ENCODE data around the gene ELF4.

ELF4 gene

DNA sequence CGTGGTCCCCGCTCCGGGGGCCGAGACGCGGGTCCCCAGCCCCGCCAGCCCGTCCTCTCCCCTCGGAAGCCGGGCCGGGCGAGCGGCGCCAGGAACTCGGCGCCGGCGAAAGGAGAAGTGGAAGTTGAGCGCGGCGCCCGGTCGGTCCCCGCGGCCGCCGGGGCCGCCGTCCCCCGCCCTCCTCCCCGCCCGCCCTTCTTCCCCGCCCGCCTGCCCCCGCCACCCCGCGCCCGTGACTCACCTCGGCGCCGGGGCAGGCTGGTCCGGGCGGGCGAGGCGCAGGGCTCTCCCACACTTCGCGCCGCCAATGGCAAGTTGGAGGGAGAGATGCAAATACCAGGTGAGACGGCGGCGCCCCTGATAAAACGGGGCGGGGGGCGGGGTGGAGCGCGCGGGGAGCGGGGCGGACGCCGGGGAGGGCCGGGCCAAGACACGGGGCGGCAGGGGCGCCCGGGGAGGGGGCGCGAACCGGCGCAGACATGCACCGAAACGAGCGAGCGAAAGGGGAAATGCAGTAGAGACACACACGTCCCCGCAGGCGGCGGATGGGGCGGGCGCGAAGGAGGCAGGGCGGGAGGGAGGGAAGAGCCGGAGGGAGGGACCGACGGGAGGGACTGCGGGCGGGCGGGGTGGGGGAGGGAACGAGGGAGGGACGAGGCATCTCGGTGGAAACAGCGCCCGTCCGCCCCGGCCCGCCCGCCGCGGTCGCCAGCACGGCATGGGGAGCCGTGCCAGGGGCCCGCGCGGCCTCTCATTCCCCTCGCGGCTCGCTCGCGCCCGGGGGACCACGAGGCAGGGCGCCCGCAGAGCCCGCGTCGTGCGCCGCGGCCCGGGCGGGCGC lies at the start of gene ELF4:
Gene ELF4, minus strand, starts transcription at position 119 of the 841 bp plus-strand sequence. CDS start 29,167 bp downstream, outside the sequence.
- H3K4me3 ChIP-seq (ENCODE audit: low read depth, low read length): peak within 1 kb of the TSS; percentile 60
- H3K36me3 ChIP-seq (ENCODE audit: control insufficient read depth in 2 of 2, insufficient read depth in 1 of 2, low read length in 2 of 2): no peaks in the 10 kb centered on the region
- ChIA-PET POLR2A (interaction anchor here (0.7 to 2.4 kb wide), 3 partner anchors 12 to 60 kb away, joined by 3 to 7 read pairs (median 3); partner anchors contain the start of gene AIFM1), CTCF (interaction anchor here (0.6 kb wide), 1 partner anchor 33 kb away, joined by 3 read pairs; no protein-coding TSS in a partner anchor)
- no peaks in the 10 kb centered on the region for H3K9me3 ChIP-seq (ENCODE audit: control insufficient read depth, insufficient read depth, low read depth, low read length)
- H3K27ac ChIP-seq (ENCODE audit: extremely low read depth, low read depth, low read length): peak within 1 kb of the TSS; percentile 81
- H3K4me1 ChIP-seq (ENCODE audit: control insufficient read depth, insufficient read depth, low read length): peaks cover 3% of the 10 kb centered on the region; the same call in 1 of the 2 replicates
- TF ChIP-seq ZNF596 (tag by site-specific recombination; IDR thresholded peaks at IDR 0.05) (no peak), SP2 (tag by site-specific recombination; IDR thresholded peaks at IDR 0.05) (peak; percentile 40)

DNA sequence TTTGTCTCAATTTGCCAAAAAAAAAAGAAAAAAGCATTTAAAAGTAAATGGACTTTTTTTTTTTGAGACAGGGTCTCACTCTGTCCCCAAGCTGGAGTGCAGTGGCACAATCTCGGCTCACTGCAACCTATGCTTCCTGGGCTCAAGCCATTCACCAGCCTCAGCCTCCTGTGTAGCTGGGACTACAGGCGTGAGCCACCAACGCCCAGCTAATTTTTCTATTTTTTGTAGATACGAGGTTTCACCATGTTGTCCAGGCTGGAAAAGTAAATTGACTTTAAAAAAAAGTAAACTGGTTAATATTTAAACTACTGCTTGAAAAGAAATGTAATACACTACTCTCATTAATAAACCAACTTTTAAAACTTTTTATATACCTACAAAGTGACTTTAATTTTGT lies 49.5 kb upstream of the ELF4 start:
- POLR2A ChIA-PET: no interaction called here
- Histone ChIP-seq H3K27ac (ENCODE audit: extremely low read depth, low read depth, low read length) (no peak overlapping the region), H3K9me3 (ENCODE audit: control insufficient read depth, insufficient read depth, low read depth, low read length) (no peaks in the 10 kb centered on the region), H3K4me1 (ENCODE audit: control insufficient read depth, insufficient read depth, low read length) (peaks cover 5% of the 10 kb centered on the region), H3K36me3 (ENCODE audit: control insufficient read depth in 2 of 2, insufficient read depth in 1 of 2, low read length in 2 of 2) (peaks cover 0 to 8% of the 10 kb centered on the region in 2 experiments; a peak in 1 of 3 replicates), H3K4me3 (ENCODE audit: low read depth, low read length) (no peak overlapping the region)
- CTCF ChIA-PET: interaction anchor here (0.7 kb wide), 1 partner anchor 8 kb away, joined by 3 read pairs; no protein-coding TSS in a partner anchor
- TF ChIP-seq ZNF654 (tag by site-specific recombination; IDR thresholded peaks at IDR 0.05; ENCODE audit: low read depth) (no peak), KLF8 (tag by site-specific recombination; IDR thresholded peaks at IDR 0.05) (no peak), ZNF530 (tag by site-specific recombination; IDR thresholded peaks at IDR 0.05; ENCODE audit: low read depth) (no peak), ZNF777 (tag by site-specific recombination; IDR thresholded peaks at IDR 0.05; ENCODE audit: borderline replicate concordance) (no peak), HOXC10 (CRISPR knock-in tag; IDR thresholded peaks at IDR 0.05) (no peak), ZNF133 (tag by site-specific recombination; IDR thresholded peaks at IDR 0.05) (no peak), KLF16 (tag by site-specific recombination; IDR thresholded peaks at IDR 0.05) (no peak)
- TF ChIP-seq, protein P1, sequence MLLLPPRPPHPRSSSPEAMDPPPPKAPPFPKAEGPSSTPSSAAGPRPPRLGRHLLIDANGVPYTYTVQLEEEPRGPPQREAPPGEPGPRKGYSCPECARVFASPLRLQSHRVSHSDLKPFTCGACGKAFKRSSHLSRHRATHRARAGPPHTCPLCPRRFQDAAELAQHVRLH (tag by site-specific recombination; IDR thresholded peaks at IDR 0.05): no peak
- TF ChIP-seq, protein P2, sequence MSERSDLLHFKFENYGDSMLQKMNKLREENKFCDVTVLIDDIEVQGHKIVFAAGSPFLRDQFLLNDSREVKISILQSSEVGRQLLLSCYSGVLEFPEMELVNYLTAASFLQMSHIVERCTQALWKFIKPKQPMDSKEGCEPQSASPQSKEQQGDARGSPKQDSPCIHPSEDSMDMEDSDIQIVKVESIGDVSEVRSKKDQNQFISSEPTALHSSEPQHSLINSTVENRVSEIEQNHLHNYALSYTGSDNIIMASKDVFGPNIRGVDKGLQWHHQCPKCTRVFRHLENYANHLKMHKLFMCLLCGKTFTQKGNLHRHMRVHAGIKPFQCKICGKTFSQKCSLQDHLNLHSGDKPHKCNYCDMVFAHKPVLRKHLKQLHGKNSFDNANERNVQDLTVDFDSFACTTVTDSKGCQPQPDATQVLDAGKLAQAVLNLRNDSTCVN (tag by site-specific recombination; optimal IDR thresholded peaks at IDR 0.05): no peak
- TF ChIP-seq, protein P3, sequence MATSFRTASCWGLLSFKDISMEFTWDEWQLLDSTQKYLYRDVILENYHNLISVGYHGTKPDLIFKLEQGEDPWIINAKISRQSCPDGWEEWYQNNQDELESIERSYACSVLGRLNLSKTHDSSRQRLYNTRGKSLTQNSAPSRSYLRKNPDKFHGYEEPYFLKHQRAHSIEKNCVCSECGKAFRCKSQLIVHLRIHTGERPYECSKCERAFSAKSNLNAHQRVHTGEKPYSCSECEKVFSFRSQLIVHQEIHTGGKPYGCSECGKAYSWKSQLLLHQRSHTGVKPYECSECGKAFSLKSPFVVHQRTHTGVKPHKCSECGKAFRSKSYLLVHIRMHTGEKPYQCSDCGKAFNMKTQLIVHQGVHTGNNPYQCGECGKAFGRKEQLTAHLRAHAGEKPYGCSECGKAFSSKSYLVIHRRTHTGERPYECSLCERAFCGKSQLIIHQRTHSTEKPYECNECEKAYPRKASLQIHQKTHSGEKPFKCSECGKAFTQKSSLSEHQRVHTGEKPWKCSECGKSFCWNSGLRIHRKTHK (tag by site-specific recombination; IDR thresholded peaks at IDR 0.05): no peak

DNA sequence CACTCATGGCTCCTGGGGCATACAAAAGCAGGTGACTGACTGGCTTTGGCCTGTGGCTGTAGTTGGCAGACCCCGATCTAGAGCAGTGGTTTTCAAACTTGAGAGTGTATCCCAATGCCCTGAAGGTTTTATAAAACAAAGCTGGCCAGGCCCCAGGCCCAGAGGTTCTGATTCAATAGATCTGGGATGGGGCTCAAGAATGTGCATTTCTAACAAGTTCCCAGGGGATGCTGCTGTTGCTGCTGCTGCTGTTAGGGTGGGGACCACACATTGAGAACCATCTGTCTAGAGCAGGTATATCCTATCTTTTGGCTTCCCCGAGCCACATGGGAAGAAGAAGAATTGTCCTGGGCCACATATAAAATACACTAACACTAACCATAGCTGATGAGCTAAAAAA lies 48.0 kb upstream of the ELF4 start:
- H3K4me1 ChIP-seq (ENCODE audit: control insufficient read depth, insufficient read depth, low read length): no peaks in the 10 kb centered on the region
- TF ChIP-seq ZNF707 (tag by site-specific recombination; IDR thresholded peaks at IDR 0.05) (no peak), ZNF626 (tag by site-specific recombination; IDR thresholded peaks at IDR 0.05) (no peak), ZNF596 (tag by site-specific recombination; IDR thresholded peaks at IDR 0.05) (no peak), ZFP37 (tag by site-specific recombination; IDR thresholded peaks at IDR 0.05) (no peak), ZNF544 (tag by site-specific recombination; IDR thresholded peaks at IDR 0.05) (no peak), ZIC2 (tag by site-specific recombination; IDR thresholded peaks at IDR 0.05) (no peak), ZFP69B (tag by site-specific recombination; IDR thresholded peaks at IDR 0.05) (no peak)
- TF ChIP-seq, protein P4, sequence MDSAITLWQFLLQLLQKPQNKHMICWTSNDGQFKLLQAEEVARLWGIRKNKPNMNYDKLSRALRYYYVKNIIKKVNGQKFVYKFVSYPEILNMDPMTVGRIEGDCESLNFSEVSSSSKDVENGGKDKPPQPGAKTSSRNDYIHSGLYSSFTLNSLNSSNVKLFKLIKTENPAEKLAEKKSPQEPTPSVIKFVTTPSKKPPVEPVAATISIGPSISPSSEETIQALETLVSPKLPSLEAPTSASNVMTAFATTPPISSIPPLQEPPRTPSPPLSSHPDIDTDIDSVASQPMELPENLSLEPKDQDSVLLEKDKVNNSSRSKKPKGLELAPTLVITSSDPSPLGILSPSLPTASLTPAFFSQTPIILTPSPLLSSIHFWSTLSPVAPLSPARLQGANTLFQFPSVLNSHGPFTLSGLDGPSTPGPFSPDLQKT (IDR thresholded peaks at IDR 0.05; ENCODE audit: borderline replicate concordance, low read depth, low read length): no peak
- TF ChIP-seq, protein P5, sequence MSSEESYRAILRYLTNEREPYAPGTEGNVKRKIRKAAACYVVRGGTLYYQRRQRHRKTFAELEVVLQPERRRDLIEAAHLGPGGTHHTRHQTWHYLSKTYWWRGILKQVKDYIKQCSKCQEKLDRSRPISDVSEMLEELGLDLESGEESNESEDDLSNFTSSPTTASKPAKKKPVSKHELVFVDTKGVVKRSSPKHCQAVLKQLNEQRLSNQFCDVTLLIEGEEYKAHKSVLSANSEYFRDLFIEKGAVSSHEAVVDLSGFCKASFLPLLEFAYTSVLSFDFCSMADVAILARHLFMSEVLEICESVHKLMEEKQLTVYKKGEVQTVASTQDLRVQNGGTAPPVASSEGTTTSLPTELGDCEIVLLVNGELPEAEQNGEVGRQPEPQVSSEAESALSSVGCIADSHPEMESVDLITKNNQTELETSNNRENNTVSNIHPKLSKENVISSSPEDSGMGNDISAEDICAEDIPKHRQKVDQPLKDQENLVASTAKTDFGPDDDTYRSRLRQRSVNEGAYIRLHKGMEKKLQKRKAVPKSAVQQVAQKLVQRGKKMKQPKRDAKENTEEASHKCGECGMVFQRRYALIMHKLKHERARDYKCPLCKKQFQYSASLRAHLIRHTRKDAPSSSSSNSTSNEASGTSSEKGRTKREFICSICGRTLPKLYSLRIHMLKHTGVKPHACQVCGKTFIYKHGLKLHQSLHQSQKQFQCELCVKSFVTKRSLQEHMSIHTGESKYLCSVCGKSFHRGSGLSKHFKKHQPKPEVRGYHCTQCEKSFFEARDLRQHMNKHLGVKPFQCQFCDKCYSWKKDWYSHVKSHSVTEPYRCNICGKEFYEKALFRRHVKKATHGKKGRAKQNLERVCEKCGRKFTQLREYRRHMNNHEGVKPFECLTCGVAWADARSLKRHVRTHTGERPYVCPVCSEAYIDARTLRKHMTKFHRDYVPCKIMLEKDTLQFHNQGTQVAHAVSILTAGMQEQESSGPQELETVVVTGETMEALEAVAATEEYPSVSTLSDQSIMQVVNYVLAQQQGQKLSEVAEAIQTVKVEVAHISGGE (tag by site-specific recombination; conservative IDR thresholded peaks at IDR 0.05; ENCODE audit: low read depth): no peak
- peaks cover 0 to 16% of the 10 kb centered on the region in 2 experiments; a peak in 1 of 3 replicates for H3K36me3 ChIP-seq (ENCODE audit: control insufficient read depth in 2 of 2, insufficient read depth in 1 of 2, low read length in 2 of 2)
- H3K27ac ChIP-seq (ENCODE audit: extremely low read depth, low read depth, low read length): no peak overlapping the region
- CTCF ChIA-PET: interaction anchor here (0.7 kb wide), 1 partner anchor 50 kb away, joined by 3 read pairs; no protein-coding TSS in a partner anchor
- no peaks in the 10 kb centered on the region for H3K9me3 ChIP-seq (ENCODE audit: control insufficient read depth, insufficient read depth, low read depth, low read length)
- POLR2A ChIA-PET: interaction anchor here (0.7 kb wide), 1 partner anchor 541 kb away, joined by 4 read pairs; no protein-coding TSS in a partner anchor
- H3K4me3 ChIP-seq (ENCODE audit: low read depth, low read length): no peak overlapping the region
